Activated B cell treated with CpG ODN at 0.5 μM for 24 hours (primary cell): Measurements from ENCODE around the gene SNAPC4. TPM values are rescaled to one million over a fixed set of nuclear protein-coding genes. Genes with fewer than 3 reads are reported as not detected.

Experiments used
- ATAC-seq: fragments of 200-7000 bp; cut with Tn5 transposase; one replicate; pipeline ENCODE4 v1.10.0; 2021; ENCODE audit warnings: low read depth, mild to moderate bottlenecking, moderate library complexity
- CTCF ChIA-PET: fragments of 350-600 bp; sonication (Branson Sonifier 250); formaldehyde crosslinking; loops from one replicate; lab custom pipeline; 2021; ENCODE audit warnings: antibody characterized with exemption; lab: Charles Lee
- POLR2A ChIA-PET: fragments of 350-600 bp; sonication (Branson Sonifier 250); formaldehyde crosslinking; loops from one replicate; lab custom pipeline; 2021; ENCODE audit warnings: antibody characterized with exemption; lab: Charles Lee
- DNase-seq: peaks from one replicate; pipeline ENCODE4 v3.0.0; 2022
- H3K27ac Mint-ChIP-seq: one replicate; pipeline ENCODE4 v1.8.0; 2020; ENCODE audit warnings: mixed read lengths
- H3K27me3 Mint-ChIP-seq: one replicate; pipeline ENCODE4 v1.8.0; 2021; ENCODE audit warnings: mixed read lengths
- H3K36me3 Mint-ChIP-seq: one replicate; pipeline ENCODE4 v1.8.0; 2021; ENCODE audit warnings: low read depth, mixed read lengths
- H3K4me1 Mint-ChIP-seq: one replicate; pipeline ENCODE4 v1.8.0; 2021; ENCODE audit warnings: mixed read lengths
- H3K4me3 Mint-ChIP-seq: one replicate; pipeline ENCODE4 v1.8.0; 2020; ENCODE audit warnings: mild to moderate bottlenecking, mixed read lengths
- H3K9me3 Mint-ChIP-seq: one replicate; pipeline ENCODE4 v1.8.0; 2020; ENCODE audit warnings: mixed read lengths
- intact Hi-C: fragments of 100-400 bp; cut with micrococcal nuclease; formaldehyde crosslinking; loops from one replicate; pipeline ENCODE4 v1.15.1; 2024
- total RNA-seq: library from RNA; stranded (reverse); gene quantifications from 2 replicates; pipeline ENCODE4 v1.2.3, GENCODE V29; 2022
- TF ChIP-seq, protein P1 (sequence below): fragments of 200-600 bp; IDR thresholded peaks from one replicate; pipeline ENCODE4 v1.8.0; 2022; ENCODE audit warnings: antibody characterized with exemption, mild to moderate bottlenecking

SNAPC4 gene
- total RNA-seq, 1 donor from 2014 or later = 22.2 TPM

DNA sequence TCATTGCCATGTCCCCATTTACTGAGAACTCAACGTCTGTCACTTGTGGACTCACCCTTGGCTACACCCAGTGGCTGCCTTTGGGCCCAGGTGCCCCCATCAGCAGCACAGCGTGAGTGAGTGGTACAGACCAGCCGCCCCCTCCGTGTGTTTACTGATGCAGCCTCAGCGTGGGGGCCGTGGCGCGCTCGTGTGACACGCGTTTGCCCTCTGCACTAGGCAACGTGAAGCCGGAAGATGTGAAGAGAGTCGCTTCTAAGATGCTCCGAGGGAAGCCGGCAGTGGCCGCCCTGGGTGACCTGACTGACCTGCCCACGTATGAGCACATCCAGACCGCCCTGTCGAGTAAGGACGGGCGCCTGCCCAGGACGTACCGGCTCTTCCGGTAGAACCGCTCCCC lies 22.9 kb upstream of the SNAPC4 start:
- Mint-ChIP-seq H3K4me3 (no peak overlapping the region), H3K27ac (no peak overlapping the region), H3K27me3 (no peaks in the 10 kb centered on the region), H3K9me3 (no peaks in the 10 kb centered on the region), H3K4me1 (no peaks in the 10 kb centered on the region), H3K36me3 (peaks cover 71% of the 10 kb centered on the region)
- DNase-seq = no peak
- intact Hi-C loops = no loop called here
- TF ChIP-seq, protein P1, sequence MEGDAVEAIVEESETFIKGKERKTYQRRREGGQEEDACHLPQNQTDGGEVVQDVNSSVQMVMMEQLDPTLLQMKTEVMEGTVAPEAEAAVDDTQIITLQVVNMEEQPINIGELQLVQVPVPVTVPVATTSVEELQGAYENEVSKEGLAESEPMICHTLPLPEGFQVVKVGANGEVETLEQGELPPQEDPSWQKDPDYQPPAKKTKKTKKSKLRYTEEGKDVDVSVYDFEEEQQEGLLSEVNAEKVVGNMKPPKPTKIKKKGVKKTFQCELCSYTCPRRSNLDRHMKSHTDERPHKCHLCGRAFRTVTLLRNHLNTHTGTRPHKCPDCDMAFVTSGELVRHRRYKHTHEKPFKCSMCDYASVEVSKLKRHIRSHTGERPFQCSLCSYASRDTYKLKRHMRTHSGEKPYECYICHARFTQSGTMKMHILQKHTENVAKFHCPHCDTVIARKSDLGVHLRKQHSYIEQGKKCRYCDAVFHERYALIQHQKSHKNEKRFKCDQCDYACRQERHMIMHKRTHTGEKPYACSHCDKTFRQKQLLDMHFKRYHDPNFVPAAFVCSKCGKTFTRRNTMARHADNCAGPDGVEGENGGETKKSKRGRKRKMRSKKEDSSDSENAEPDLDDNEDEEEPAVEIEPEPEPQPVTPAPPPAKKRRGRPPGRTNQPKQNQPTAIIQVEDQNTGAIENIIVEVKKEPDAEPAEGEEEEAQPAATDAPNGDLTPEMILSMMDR = no peak
- ATAC-seq = no peak
- ChIA-PET POLR2A (no interaction called here), CTCF (no interaction called here)

DNA sequence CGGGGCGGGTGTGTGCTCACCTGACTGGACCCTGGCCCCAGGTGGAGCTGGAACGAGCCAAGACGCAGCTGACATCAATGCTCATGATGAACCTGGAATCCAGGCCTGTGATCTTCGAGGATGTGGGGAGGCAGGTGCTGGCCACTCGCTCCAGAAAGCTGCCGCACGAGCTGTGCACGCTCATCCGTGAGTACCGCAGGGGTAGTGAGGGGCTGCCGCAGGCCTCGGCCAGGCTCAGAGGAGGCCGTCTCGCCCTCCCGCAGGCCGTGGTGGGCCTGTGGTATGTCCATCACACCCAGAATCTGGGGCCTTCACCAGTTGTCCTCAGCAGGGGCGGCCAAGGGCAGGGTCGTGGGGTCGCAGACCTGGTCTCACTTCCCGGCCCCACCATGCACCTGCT lies 21.8 kb upstream of the SNAPC4 start:
- ChIA-PET CTCF (no interaction called here), POLR2A (no interaction called here)
- Mint-ChIP-seq H3K36me3 (peaks cover 74% of the 10 kb centered on the region), H3K27me3 (no peaks in the 10 kb centered on the region), H3K4me1 (no peaks in the 10 kb centered on the region), H3K9me3 (no peaks in the 10 kb centered on the region), H3K4me3 (no peak overlapping the region), H3K27ac (no peak overlapping the region)
- DNase-seq (no peak), ATAC-seq (no peak)
- intact Hi-C loops = no loop called here
- TF ChIP-seq, protein P1 = no peak

DNA sequence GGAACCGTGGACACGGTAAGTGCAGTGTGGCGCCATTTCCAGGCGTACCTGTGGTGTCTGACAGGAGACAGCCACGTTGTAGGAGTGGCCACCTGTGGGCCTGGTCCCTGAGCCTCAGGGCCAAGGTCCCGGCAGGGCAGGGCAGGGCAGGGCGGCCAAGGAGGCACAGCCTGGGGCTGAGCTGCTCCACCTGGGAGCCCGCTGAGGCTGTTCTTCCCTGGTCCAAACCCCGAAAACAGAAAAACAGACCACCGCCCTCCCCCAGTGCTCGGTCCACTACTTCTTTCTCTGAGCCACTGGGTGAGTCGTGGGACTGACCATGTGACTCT lies 19.1 kb upstream of the SNAPC4 start:
- ChIA-PET CTCF (no interaction called here), POLR2A (no interaction called here)
- TF ChIP-seq, protein P1 = no peak
- no peak for ATAC-seq
- no peak for DNase-seq
- H3K4me3 Mint-ChIP-seq = no peak overlapping the region
- no peaks in the 10 kb centered on the region for H3K27me3 Mint-ChIP-seq
- H3K9me3 Mint-ChIP-seq = no peaks in the 10 kb centered on the region
- H3K27ac Mint-ChIP-seq = no peak overlapping the region
- intact Hi-C loops = no loop called here
- peaks cover 80% of the 10 kb centered on the region for H3K36me3 Mint-ChIP-seq
- no peaks in the 10 kb centered on the region for H3K4me1 Mint-ChIP-seq

DNA sequence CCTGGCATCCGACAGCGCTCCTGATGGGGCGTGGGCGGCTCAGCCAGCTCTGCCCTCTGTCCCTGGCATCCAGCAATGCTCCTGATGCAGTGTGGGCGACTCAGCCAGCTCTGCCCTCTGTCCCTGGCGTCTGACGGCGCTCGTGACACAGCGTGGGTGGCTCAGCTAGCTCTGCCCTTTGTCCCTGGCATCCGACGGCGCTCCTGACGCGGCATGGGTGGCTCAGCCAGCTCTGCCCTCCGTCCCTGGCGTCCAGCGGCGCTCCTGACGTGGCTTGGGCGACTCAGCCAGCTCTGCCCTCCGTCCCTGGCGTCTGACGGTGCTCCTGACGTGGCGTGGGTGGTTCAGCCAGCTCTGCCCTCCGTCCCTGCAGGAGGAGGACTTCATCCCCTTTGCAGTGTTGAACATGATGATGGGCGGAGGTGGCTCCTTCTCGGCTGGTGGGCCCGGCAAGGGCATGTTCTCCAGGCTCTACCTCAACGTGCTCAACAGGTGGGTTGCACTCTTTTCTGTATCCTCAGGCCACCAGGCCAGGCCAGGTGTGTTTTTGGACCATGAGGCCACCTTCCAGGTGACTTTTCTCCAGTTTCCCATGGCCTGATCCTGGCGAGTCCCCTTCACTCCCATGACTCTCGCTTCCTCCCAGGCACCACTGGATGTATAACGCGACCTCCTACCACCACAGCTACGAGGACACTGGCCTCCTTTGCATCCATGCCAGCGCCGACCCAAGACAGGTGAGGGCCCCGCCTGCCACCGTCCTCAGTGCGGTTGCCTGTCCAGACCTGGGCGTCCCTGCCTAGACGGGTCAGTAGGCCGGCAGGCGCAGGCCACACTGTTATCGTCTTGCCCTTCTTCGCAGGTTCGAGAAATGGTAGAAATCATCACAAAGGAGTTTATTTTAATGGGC lies 18.5 kb upstream of the SNAPC4 start:
- TF ChIP-seq, protein P1 = no peak
- H3K36me3 Mint-ChIP-seq = peaks cover 80% of the 10 kb centered on the region
- H3K9me3 Mint-ChIP-seq = no peaks in the 10 kb centered on the region
- H3K27me3 Mint-ChIP-seq = no peaks in the 10 kb centered on the region
- ATAC-seq (no peak), DNase-seq (no peak)
- ChIA-PET POLR2A (interaction anchor here (0.5 to 0.7 kb wide), 3 partner anchors 9 to 29 kb away, joined by 4 to 7 read pairs (median 4); no protein-coding TSS in a partner anchor), CTCF (no interaction called here)
- H3K4me3 Mint-ChIP-seq = no peak overlapping the region
- no peaks in the 10 kb centered on the region for H3K4me1 Mint-ChIP-seq
- H3K27ac Mint-ChIP-seq = no peak overlapping the region
- intact Hi-C loops = no loop called here

DNA sequence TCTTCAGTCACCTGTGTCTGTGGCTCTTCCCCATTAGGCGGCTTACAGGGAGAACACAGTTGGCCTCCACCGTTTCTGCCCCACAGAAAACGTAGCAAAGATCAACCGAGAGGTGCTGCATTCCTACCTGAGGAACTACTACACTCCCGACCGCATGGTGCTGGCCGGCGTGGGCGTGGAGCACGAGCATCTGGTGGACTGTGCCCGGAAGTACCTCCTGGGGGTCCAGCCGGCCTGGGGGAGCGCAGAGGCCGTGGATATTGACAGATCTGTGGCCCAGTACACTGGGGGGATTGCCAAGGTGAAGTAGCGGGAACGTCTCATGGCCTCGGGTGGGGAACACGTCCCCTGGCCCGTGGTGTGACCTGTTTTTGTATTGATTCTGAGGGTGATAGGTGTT lies 16.9 kb upstream of the SNAPC4 start:
- no peak for ATAC-seq
- POLR2A ChIA-PET = interaction anchor here (0.6 kb wide), 1 partner anchor 1132 kb away, joined by 3 read pairs; no protein-coding TSS in a partner anchor
- no peak for DNase-seq
- H3K4me3 Mint-ChIP-seq = no peak overlapping the region
- intact Hi-C loops = no loop called here
- CTCF ChIA-PET = no interaction called here
- no peaks in the 10 kb centered on the region for H3K27me3 Mint-ChIP-seq
- peaks cover 4% of the 10 kb centered on the region for H3K4me1 Mint-ChIP-seq
- H3K9me3 Mint-ChIP-seq = no peaks in the 10 kb centered on the region
- H3K27ac Mint-ChIP-seq = no peak overlapping the region
- TF ChIP-seq, protein P1 = no peak
- H3K36me3 Mint-ChIP-seq = peaks cover 79% of the 10 kb centered on the region
